ENCODE measurements around the gene TNFSF9. TPM values are rescaled to one million over a fixed set of nuclear protein-coding genes. Genes with fewer than 3 reads are reported as not detected.

Gene TNFSF9
- total and polyA plus RNA-seq, 4 experiments from 2014 or later = 0.29 to 3.3 (median 0.81) TPM

DNA sequence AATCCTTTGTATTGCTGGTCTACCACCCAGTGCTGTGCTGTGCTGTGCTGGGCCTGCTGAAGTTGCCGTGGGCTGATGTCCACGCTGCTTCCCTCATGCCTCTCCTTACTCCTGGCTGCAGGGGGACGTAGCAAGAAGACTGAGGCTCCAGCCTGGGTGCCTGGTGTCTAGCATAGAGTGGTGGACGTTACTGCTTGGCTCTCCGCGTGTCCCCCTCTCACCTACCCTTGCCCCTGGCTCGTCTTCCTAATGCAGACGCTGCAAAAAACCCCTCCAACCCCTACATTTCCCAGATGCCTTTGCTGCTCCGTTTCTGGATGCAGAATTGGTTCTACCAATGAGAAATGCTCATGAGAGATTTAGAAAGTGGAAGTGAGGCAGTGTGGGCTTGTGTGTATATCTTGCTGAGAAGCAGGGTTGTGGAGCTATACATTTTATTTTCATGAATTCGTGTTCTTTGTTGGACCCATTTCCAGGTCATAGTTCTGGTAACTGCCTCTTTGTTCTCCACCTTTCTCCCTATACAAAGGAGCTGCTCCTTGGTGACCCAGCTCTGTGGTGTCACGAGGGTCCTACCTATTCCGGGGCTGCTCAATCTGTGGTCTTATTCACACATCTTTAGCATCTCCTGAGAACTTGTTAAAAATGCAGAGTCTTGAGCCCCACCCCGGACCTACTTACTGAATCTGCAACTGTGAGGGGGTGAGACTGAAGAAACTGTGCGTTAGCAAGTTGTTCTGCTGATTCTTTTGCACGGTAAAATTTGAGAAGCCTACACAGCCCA is 41.4 kb upstream of the TNFSF9 start:
- Mint-ChIP-seq H3K36me3 (peaks cover 0 to 3% of the 10 kb centered on the region in 2 donors), H3K27ac (peak overlapping the region; percentile 39 to 80 (median 74)), H3K4me3 (peak overlapping the region; percentile 77 to 88 (median 82)), H3K4me1 (peaks cover 10 to 21% (median 12%) of the 10 kb centered on the region in 4 donors), H3K27me3 (no peaks in the 10 kb centered on the region), H3K9me3 (peaks cover 0 to 9% (median 3%) of the 10 kb centered on the region in 8 donors)
- Histone ChIP-seq H3K27ac (ENCODE audit: low read depth, low read length) (peak overlapping the region; percentile 41), H3K9me3 (ENCODE audit: control insufficient read depth in 1 of 2, low read length in 2 of 2) (no peaks in the 10 kb centered on the region), H3K4me3 (ENCODE audit: low read length in 2 of 2) (peak overlapping the region; percentile 34 to 43), H3K36me3 (ENCODE audit: insufficient read depth, low read length) (no peaks in the 10 kb centered on the region), H3K27me3 (ENCODE audit: insufficient read depth, low read length) (no peaks in the 10 kb centered on the region), H3K4me1 (ENCODE audit: insufficient read depth, low read length) (peaks cover 13% of the 10 kb centered on the region)
- intact Hi-C loops (cut with micrococcal nuclease) = no loop called here
- ChIA-PET POLR2A (ENCODE audit: partially characterized antibody) (interaction anchor here (1.5 kb wide), 1 partner anchor 8 kb away, joined by 11 read pairs; the partner anchor contains the start of gene DENND1C), CTCF (ENCODE audit: partially characterized antibody) (no interaction called here)
- peak in 1 of 5 donors; percentile 10 for DNase-seq

DNA sequence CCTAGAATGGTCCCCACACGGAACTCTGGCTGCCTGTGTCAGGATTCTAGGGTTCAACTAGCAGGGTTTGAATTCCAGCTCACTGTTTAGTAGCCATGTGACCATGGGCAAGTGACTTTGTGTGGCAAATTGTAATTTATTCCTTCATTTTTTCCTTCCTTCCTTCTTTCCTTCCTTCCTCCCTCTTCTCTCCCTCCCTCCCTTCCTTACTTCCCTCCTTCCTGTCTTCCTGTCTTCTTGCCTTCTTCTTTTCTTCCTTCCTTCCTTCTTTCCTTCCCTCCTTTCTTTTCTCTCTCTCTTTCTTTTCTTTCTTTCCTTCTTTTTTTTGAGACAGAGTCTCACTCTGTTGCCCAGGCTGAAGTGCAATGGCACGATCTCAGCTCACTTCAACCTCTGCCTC is 40.7 kb upstream of the TNFSF9 start:
- peaks cover 0 to 3% of the 10 kb centered on the region in 2 donors for H3K36me3 Mint-ChIP-seq
- H3K4me3 ChIP-seq (ENCODE audit: low read length in 2 of 2) = peak overlapping the region in 1 of 2 donors; percentile 43
- H3K4me1 Mint-ChIP-seq = peaks cover 10 to 21% (median 12%) of the 10 kb centered on the region in 4 donors
- H3K27me3 ChIP-seq (ENCODE audit: insufficient read depth, low read length) = no peaks in the 10 kb centered on the region
- H3K27ac Mint-ChIP-seq = peak overlapping the region; percentile 39 to 91 (median 75)
- H3K9me3 Mint-ChIP-seq = peaks cover 0 to 9% (median 3%) of the 10 kb centered on the region in 8 donors
- intact Hi-C loops (cut with micrococcal nuclease) = no loop called here
- no peaks in the 10 kb centered on the region for H3K36me3 ChIP-seq (ENCODE audit: insufficient read depth, low read length)
- no peaks in the 10 kb centered on the region for H3K27me3 Mint-ChIP-seq
- no peak for DNase-seq
- peak overlapping the region; percentile 77 to 88 (median 82) for H3K4me3 Mint-ChIP-seq
- H3K27ac ChIP-seq (ENCODE audit: low read depth, low read length) = peak overlapping the region; percentile 41
- H3K9me3 ChIP-seq (ENCODE audit: control insufficient read depth in 1 of 2, low read length in 2 of 2) = no peaks in the 10 kb centered on the region
- H3K4me1 ChIP-seq (ENCODE audit: insufficient read depth, low read length) = peaks cover 13% of the 10 kb centered on the region
- CTCF ChIA-PET (ENCODE audit: partially characterized antibody) = interaction anchor here (1.5 kb wide), 1 partner anchor 27 kb away, joined by 4 read pairs; no protein-coding TSS in a partner anchor
- POLR2A ChIA-PET (ENCODE audit: partially characterized antibody) = interaction anchor here (0.8 to 1.5 kb wide), 2 partner anchors 9 to 118 kb away, joined by 3 to 11 read pairs; partner anchors contain the start of gene DENND1C

DNA sequence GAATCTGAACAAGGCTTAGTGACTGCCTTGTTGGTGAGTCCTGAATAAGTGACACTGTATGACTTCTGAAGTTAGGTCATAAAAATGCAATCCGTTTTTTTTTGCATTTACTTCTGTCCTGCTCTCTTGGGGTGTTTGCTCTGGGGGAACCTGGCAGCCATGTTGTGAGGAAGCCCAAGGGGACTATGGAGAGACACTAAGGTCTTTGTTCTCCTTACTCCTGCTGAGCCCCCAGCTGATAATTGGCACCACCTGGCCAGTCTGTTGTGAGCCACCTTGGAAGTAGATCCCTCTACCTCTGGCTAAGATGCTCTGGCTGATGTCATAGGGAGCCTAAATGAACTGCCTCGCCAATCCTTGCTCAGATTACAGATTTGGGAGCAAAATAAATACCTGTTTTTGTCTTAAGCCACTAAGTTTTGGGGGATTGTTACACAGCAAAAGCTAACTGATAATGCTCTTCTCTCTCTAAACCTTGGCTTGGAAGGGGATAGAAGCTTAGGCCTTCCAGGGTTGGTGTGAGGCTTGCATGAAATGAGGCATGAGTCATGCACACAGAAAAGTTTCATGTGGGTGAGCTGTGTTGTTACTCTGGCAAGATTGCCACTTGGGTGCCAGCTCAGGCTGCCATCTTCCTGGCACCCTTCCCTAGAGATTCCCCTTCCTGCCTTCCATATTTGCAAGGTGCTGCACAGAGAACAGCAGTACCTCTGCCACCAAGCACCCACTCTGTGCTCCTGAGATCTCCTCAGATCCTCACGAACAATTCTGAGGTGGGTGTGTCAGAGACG is 38.8 kb upstream of the TNFSF9 start:
- Histone ChIP-seq H3K27ac (ENCODE audit: low read depth, low read length) (no peak overlapping the region), H3K27me3 (ENCODE audit: insufficient read depth, low read length) (no peaks in the 10 kb centered on the region), H3K9me3 (ENCODE audit: control insufficient read depth in 1 of 2, low read length in 2 of 2) (no peaks in the 10 kb centered on the region), H3K36me3 (ENCODE audit: insufficient read depth, low read length) (no peaks in the 10 kb centered on the region), H3K4me3 (ENCODE audit: low read length in 2 of 2) (no peak overlapping the region), H3K4me1 (ENCODE audit: insufficient read depth, low read length) (peaks cover 13% of the 10 kb centered on the region)
- no peak for DNase-seq
- H3K36me3 Mint-ChIP-seq = peaks cover 0 to 3% of the 10 kb centered on the region in 2 donors
- H3K27ac Mint-ChIP-seq = peak overlapping the region in 1 of 7 donors; percentile 48
- peaks cover 0 to 9% (median 3%) of the 10 kb centered on the region in 8 donors for H3K9me3 Mint-ChIP-seq
- POLR2A ChIA-PET (ENCODE audit: partially characterized antibody) = interaction anchor here (2.1 kb wide), 1 partner anchor 10 kb away, joined by 9 read pairs; the partner anchor contains the start of gene DENND1C
- peaks cover 10 to 21% (median 12%) of the 10 kb centered on the region in 4 donors for H3K4me1 Mint-ChIP-seq
- intact Hi-C loops (cut with micrococcal nuclease) = no loop called here
- H3K27me3 Mint-ChIP-seq = no peaks in the 10 kb centered on the region
- no peak overlapping the region for H3K4me3 Mint-ChIP-seq
- CTCF ChIA-PET (ENCODE audit: partially characterized antibody) = interaction anchor here (1.3 kb wide), 1 partner anchor 11 kb away, joined by 3 read pairs; no protein-coding TSS in a partner anchor

DNA sequence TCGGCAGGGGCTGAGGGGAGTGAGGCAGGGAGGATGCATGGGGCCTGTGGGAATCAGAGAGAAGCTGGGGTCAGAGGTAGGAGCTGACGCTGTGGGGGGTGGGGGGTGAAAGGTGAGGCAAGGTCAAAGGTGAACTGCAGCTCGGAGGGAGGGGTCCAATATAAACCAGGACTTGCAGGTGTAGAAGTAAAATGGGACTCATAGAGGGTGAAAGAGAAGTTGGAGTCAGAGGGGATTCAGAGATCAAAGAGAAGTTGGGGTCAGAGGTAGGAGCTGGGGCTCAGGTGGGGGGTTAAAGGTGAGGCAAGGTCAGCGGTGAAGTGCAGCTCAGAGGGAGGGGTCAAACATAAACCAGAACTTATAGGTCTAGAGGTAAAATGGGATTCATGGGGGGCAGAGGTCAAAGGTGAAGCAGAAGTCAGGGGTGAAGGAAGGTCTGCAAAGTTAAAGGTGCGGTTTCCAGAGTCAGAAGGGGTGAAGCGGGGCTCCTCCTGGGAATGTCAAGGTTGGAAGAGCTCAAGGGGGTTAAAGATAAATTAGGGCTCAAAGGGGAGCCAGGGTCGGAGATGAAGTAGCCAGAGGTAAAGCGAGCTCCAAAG is 36.3 kb upstream of the TNFSF9 start:
- intact Hi-C loops (cut with micrococcal nuclease) = no loop called here
- ChIA-PET CTCF (ENCODE audit: partially characterized antibody) (no interaction called here), POLR2A (ENCODE audit: partially characterized antibody) (no interaction called here)
- Histone ChIP-seq H3K9me3 (ENCODE audit: control insufficient read depth in 1 of 2, low read length in 2 of 2) (no peaks in the 10 kb centered on the region), H3K4me3 (ENCODE audit: low read length in 2 of 2) (no peak overlapping the region), H3K4me1 (ENCODE audit: insufficient read depth, low read length) (peaks cover 7% of the 10 kb centered on the region), H3K36me3 (ENCODE audit: insufficient read depth, low read length) (no peaks in the 10 kb centered on the region), H3K27ac (ENCODE audit: low read depth, low read length) (no peak overlapping the region), H3K27me3 (ENCODE audit: insufficient read depth, low read length) (no peaks in the 10 kb centered on the region)
- H3K4me1 Mint-ChIP-seq = peaks cover 9 to 16% (median 13%) of the 10 kb centered on the region in 4 donors
- H3K9me3 Mint-ChIP-seq = peaks cover 0 to 9% (median 3%) of the 10 kb centered on the region in 8 donors
- no peak overlapping the region for H3K4me3 Mint-ChIP-seq
- H3K36me3 Mint-ChIP-seq = peaks cover 0 to 3% of the 10 kb centered on the region in 2 donors
- no peak for DNase-seq
- peak overlapping the region in 1 of 7 donors; percentile 86 for H3K27ac Mint-ChIP-seq
- peaks cover 0 to 4% of the 10 kb centered on the region in 2 donors for H3K27me3 Mint-ChIP-seq

DNA sequence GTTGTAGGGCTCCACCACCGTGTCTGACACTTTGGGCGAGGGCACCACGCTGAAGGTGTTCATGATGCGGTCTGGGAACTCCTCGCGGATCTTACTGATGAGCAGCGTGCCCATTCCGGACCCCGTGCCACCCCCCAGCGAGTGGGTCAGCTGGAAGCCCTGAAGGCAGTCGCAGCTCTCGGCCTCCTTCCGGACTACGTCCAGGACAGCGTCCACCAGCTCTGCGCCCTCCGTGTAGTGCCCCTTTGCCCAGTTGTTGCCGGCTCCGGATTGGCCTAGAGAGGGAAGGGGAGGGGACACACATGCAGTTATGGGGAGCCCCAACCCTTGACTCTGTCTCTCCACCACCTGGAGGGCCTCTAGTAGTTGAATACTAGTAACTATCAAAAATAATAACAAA is 34.9 kb upstream of the TNFSF9 start:
- Mint-ChIP-seq H3K4me1 (peaks cover 1 to 7% (median 5%) of the 10 kb centered on the region in 4 donors), H3K9me3 (peaks cover 0 to 9% (median 3%) of the 10 kb centered on the region in 8 donors), H3K27me3 (peaks cover 0 to 4% of the 10 kb centered on the region in 2 donors), H3K27ac (no peak overlapping the region), H3K36me3 (peaks cover 0 to 3% of the 10 kb centered on the region in 2 donors), H3K4me3 (no peak overlapping the region)
- no peaks in the 10 kb centered on the region for H3K27me3 ChIP-seq (ENCODE audit: insufficient read depth, low read length)
- H3K36me3 ChIP-seq (ENCODE audit: insufficient read depth, low read length) = no peaks in the 10 kb centered on the region
- ChIA-PET POLR2A (ENCODE audit: partially characterized antibody) (interaction anchor here (0.6 kb wide), 1 partner anchor 15 kb away, joined by 3 read pairs; the partner anchor contains the start of gene DENND1C), CTCF (ENCODE audit: partially characterized antibody) (no interaction called here)
- DNase-seq = no peak
- no peak overlapping the region for H3K4me3 ChIP-seq (ENCODE audit: low read length in 2 of 2)
- no peaks in the 10 kb centered on the region for H3K9me3 ChIP-seq (ENCODE audit: control insufficient read depth in 1 of 2, low read length in 2 of 2)
- no peak overlapping the region for H3K27ac ChIP-seq (ENCODE audit: low read depth, low read length)
- intact Hi-C loops (cut with micrococcal nuclease) = no loop called here
- H3K4me1 ChIP-seq (ENCODE audit: insufficient read depth, low read length) = no peaks in the 10 kb centered on the region

DNA sequence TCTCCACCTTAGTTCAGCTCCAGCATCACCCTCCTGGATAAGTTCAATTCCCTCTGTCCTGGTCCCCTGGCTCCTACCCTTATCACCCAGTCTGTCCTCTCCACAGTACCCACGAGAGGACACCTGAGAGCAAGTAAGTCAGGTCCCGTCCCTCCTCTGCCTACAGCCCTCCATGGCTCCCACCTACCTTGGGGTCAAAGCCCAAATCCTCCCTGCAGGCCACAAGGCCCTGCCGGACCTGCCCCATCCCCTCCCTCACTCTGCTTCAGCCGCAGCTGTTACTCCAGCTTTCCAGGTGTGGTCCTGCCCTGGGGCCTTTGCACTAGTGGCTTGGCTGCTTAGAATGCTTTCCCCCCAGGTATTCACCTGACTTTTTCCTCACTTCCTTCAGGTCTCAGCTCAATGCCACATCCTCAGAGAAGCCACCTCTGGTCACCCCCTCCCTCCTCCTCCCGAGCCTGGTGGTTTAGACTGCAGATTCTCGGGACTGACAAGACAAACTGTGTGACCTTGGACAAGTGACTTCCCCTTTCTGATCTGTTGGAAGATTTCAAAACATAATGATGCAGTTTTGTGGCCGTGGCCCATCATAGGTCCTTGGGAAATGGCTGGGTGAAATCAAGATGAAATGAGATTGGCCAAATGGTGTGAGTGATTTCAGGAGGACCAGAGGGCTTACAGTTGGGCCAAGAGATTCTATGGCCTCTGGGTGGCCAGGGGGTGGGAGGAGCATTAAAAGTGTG is 32.4 kb upstream of the TNFSF9 start:
- Mint-ChIP-seq H3K36me3 (no peaks in the 10 kb centered on the region), H3K27ac (no peak overlapping the region), H3K4me1 (peaks cover 8 to 13% (median 9%) of the 10 kb centered on the region in 4 donors), H3K4me3 (peak overlapping the region in 1 of 8 donors; percentile 45), H3K27me3 (peaks cover 2 to 8% of the 10 kb centered on the region in 2 donors), H3K9me3 (no peaks in the 10 kb centered on the region)
- Histone ChIP-seq H3K4me1 (ENCODE audit: insufficient read depth, low read length) (peaks cover 12% of the 10 kb centered on the region), H3K27me3 (ENCODE audit: insufficient read depth, low read length) (peaks cover 7% of the 10 kb centered on the region), H3K4me3 (ENCODE audit: low read length in 2 of 2) (no peak overlapping the region), H3K9me3 (ENCODE audit: control insufficient read depth in 1 of 2, low read length in 2 of 2) (no peaks in the 10 kb centered on the region), H3K27ac (ENCODE audit: low read depth, low read length) (no peak overlapping the region), H3K36me3 (ENCODE audit: insufficient read depth, low read length) (no peaks in the 10 kb centered on the region)
- intact Hi-C loops (cut with micrococcal nuclease) = no loop called here
- ChIA-PET CTCF (ENCODE audit: partially characterized antibody) (interaction anchor here (0.6 to 2.3 kb wide), 2 partner anchors 16 to 238 kb away, joined by 3 to 6 read pairs; partner anchors contain the start of gene DENND1C), POLR2A (ENCODE audit: partially characterized antibody) (no interaction called here)
- no peak for DNase-seq

All from CD4-positive, alpha-beta memory T cell (primary cell).